Measurements from ENCODE around the gene PPP2R2C. TPM values are rescaled to one million over a fixed set of nuclear protein-coding genes. Genes with fewer than 3 reads are reported as not detected.

PPP2R2C gene
- total and polyA plus RNA-seq, 2 experiments from 2014 or later = 1.3 to 9.2 TPM

- H3K4me3 Mint-ChIP-seq = no peak overlapping the region
- H3K4me1 ChIP-seq (ENCODE audit: insufficient read depth) = no peaks in the 10 kb centered on the region
- peaks cover 9% of the 10 kb centered on the region for H3K36me3 Mint-ChIP-seq (ENCODE audit: low read depth)
- H3F3A ChIP-seq (replicated peaks; ENCODE audit: low read depth) = no peaks in the 10 kb centered on the region
- no peaks in the 10 kb centered on the region for H3K4me1 Mint-ChIP-seq
- peaks cover 9% of the 10 kb centered on the region; the same call in 1 of the 2 replicates for H4K20me1 ChIP-seq (replicated peaks; ENCODE audit: insufficient read depth)
- peaks cover 2% of the 10 kb centered on the region for H3K27me3 Mint-ChIP-seq (ENCODE audit: insufficient read depth, low read depth, poor library complexity)
- H3K4me2 ChIP-seq = no peak overlapping the region
- H2AFZ ChIP-seq = no peak overlapping the region
- H3K9me3 Mint-ChIP-seq = no peaks in the 10 kb centered on the region
- 0 out of 2 replicates have a peak, but pooled peaks cover 5% of the 10 kb centered on the region for H3K36me3 ChIP-seq (ENCODE audit: insufficient read depth)
- TF ChIP-seq ZNF331 (CRISPR knock-in tag; IDR thresholded peaks at IDR 0.05; ENCODE audit: low read depth) = no peak
- no peak for TF ChIP-seq STAT1 (IDR thresholded peaks at IDR 0.05; ENCODE audit: unreplicated experiment)
- TF ChIP-seq EZH2phosphoT487 (IDR thresholded peaks at IDR 0.05; ENCODE audit: unreplicated experiment) = no peak
- TF ChIP-seq EZH2 (IDR thresholded peaks at IDR 0.05; ENCODE audit: low read depth, unreplicated experiment) = no peak
- no peak for TF ChIP-seq REST (IDR thresholded peaks at IDR 0.05; ENCODE audit: unreplicated experiment)
- no peak for TF ChIP-seq CTCF (conservative IDR thresholded peaks at IDR 0.05; ENCODE audit: low read depth in 2 of 2)
- no peak for TF ChIP-seq NANOG (IDR thresholded peaks at IDR 0.05; ENCODE audit: borderline replicate concordance)
- no peak for TF ChIP-seq ETS1 (IDR thresholded peaks at IDR 0.05)
- no peak for TF ChIP-seq JUNB (IDR thresholded peaks at IDR 0.05; ENCODE audit: unreplicated experiment)
- TF ChIP-seq ZNF462 (CRISPR knock-in tag; IDR thresholded peaks at IDR 0.05) = no peak
- TF ChIP-seq CREB1 (CRISPR knock-in tag; IDR thresholded peaks at IDR 0.05; ENCODE audit: low read depth) = no peak
- TF ChIP-seq POLR2AphosphoS5 (IDR thresholded peaks at IDR 0.05; ENCODE audit: low read depth) = no peak
- no peak for TF ChIP-seq ZNF114 (CRISPR knock-in tag; IDR thresholded peaks at IDR 0.05)
- H3K27me3 ChIP-seq (ENCODE audit: insufficient read depth) = no peaks in the 10 kb centered on the region
- no peak overlapping the region for H3K4me3 ChIP-seq
- no peaks in the 10 kb centered on the region for H3K9me2 ChIP-seq (ENCODE audit: insufficient read depth)
- ATAC-seq (no peak), DNase-seq (ENCODE audit: low spot score) (no peak)
- H3K27ac ChIP-seq (ENCODE audit: low read depth) = no peak overlapping the region
- H3K79me2 ChIP-seq (replicated peaks; ENCODE audit: insufficient read depth) = no peaks in the 10 kb centered on the region
- no peak overlapping the region for H3K27ac Mint-ChIP-seq
These were observed 185.2 kb downstream of the PPP2R2C start for GRCh38 chr4:6287017-6287788.

Measured in GM23338 (cell line).